ENCODE results near the gene TRIM7.
"Not testable (repeated sequence)": the region's sequence is repeated elsewhere in the genome, so short reads cannot be mapped to it uniquely, and the experiment has no call there.

Gene TRIM7

GRCh38 chr5:181212934-181213333, 7.9 kb upstream of the TRIM7 start:
- no peak for DNase-seq (ENCODE audit: low read depth)

- no peak for DNase-seq (ENCODE audit: low read depth)
Measured at GRCh38 chr5:181212080-181212479, 7.1 kb upstream of the TRIM7 start.

GRCh38 chr5:181211208-181211607, 6.2 kb upstream of the TRIM7 start:
- no peak for DNase-seq (ENCODE audit: low read depth)

GRCh38 chr5:181210698-181211097, 5.7 kb upstream of the TRIM7 start:
- not testable (repeated sequence) for DNase-seq (ENCODE audit: low read depth)

GRCh38 chr5:181210148-181210547, 5.2 kb upstream of the TRIM7 start:
- not testable (repeated sequence) for DNase-seq (ENCODE audit: low read depth)

GRCh38 chr5:181209006-181209405, 4.0 kb upstream of the TRIM7 start:
- not testable (repeated sequence) for DNase-seq (ENCODE audit: low read depth)

- no peak for DNase-seq (ENCODE audit: low read depth)
Measured at GRCh38 chr5:181207960-181208253, 2.9 kb upstream of the TRIM7 start.

GRCh38 chr5:181207214-181207959, 2.4 kb upstream of the TRIM7 start:
- DNase-seq (ENCODE audit: low read depth): peak; percentile 79

GRCh38 chr5:181205761-181206649, 1.0 kb upstream of the TRIM7 start:
- no peak for DNase-seq (ENCODE audit: low read depth)

GRCh38 chr5:181204113-181204825, 727 bp downstream of the TRIM7 start:
- DNase-seq (ENCODE audit: low read depth): no peak

GRCh38 chr5:181203777-181204112, 1.3 kb downstream of the TRIM7 start:
- no peak for DNase-seq (ENCODE audit: low read depth)

GRCh38 chr5:181203093-181203711, 1.8 kb downstream of the TRIM7 start:
- no peak for DNase-seq (ENCODE audit: low read depth)

- DNase-seq (ENCODE audit: low read depth): no peak
Measured at GRCh38 chr5:181200816-181201215, 4.2 kb downstream of the TRIM7 start.

- no peak for DNase-seq (ENCODE audit: low read depth)
Measured at GRCh38 chr5:181199881-181200638, 4.9 kb downstream of the TRIM7 start.

- no peak for DNase-seq (ENCODE audit: low read depth)
Measured at GRCh38 chr5:181198905-181199519, 6.0 kb downstream of the TRIM7 start.

GRCh38 chr5:181198106-181198685, 6.8 kb downstream of the TRIM7 start:
- no peak for DNase-seq (ENCODE audit: low read depth)

GRCh38 chr5:181197326-181197951, 7.6 kb downstream of the TRIM7 start:
- DNase-seq (ENCODE audit: low read depth): no peak

GRCh38 chr5:181195249-181195761, 9.7 kb downstream of the TRIM7 start:
- no peak for DNase-seq (ENCODE audit: low read depth)

- no peak for DNase-seq (ENCODE audit: low read depth)
Measured at GRCh38 chr5:181194489-181195248, 10.3 kb downstream of the TRIM7 start.
